Activated naive CD8-positive, alpha-beta T cell treated with anti-CD3 and anti-CD28 coated beads for 36 hours (primary cell): Measurements from ENCODE around the gene PFDN1. TPM values are rescaled to one million over a fixed set of nuclear protein-coding genes. Genes with fewer than 3 reads are reported as not detected.

ENCODE experiments used
- DNase-seq: peaks from one replicate; pipeline ENCODE4 v3.0.0; 2021
- H3K27ac Mint-ChIP-seq: one replicate; pipeline ENCODE4 v1.8.0; 2022; ENCODE audit warnings: mild to moderate bottlenecking, moderate library complexity, mixed read lengths
- H3K27me3 Mint-ChIP-seq: one replicate; pipeline ENCODE4 v1.8.0; 2022; ENCODE audit warnings: mild to moderate bottlenecking, mixed read lengths
- H3K36me3 Mint-ChIP-seq: one replicate; pipeline ENCODE4 v1.8.0; 2021; ENCODE audit warnings: mild to moderate bottlenecking, mixed read lengths
- H3K4me1 Mint-ChIP-seq: one replicate; pipeline ENCODE4 v1.8.0; 2021; ENCODE audit warnings: mixed read lengths
- H3K4me3 Mint-ChIP-seq: one replicate; pipeline ENCODE4 v1.8.0; 2022; ENCODE audit warnings: mild to moderate bottlenecking, moderate library complexity, mixed read lengths
- H3K9me3 Mint-ChIP-seq: one replicate; pipeline ENCODE4 v1.8.0; 2022; ENCODE audit warnings: mixed read lengths
- total RNA-seq, 2 experiments: library from RNA; stranded (reverse); gene quantifications; one replicate each; pipeline ENCODE4 v1.2.3, GENCODE V29; 2021

Gene PFDN1
- total RNA-seq, 2 experiments from 2014 or later = 64.0 to 68.5 TPM

GRCh38 chr5:140339636-140340035 is 36.7 kb upstream of the PFDN1 start:
- Mint-ChIP-seq H3K4me1 (peaks cover 37% of the 10 kb centered on the region), H3K4me3 (no peak overlapping the region), H3K27me3 (no peaks in the 10 kb centered on the region), H3K9me3 (peaks cover 2% of the 10 kb centered on the region), H3K27ac (no peak overlapping the region), H3K36me3 (peaks cover 26% of the 10 kb centered on the region)
- DNase-seq = no peak

DNA sequence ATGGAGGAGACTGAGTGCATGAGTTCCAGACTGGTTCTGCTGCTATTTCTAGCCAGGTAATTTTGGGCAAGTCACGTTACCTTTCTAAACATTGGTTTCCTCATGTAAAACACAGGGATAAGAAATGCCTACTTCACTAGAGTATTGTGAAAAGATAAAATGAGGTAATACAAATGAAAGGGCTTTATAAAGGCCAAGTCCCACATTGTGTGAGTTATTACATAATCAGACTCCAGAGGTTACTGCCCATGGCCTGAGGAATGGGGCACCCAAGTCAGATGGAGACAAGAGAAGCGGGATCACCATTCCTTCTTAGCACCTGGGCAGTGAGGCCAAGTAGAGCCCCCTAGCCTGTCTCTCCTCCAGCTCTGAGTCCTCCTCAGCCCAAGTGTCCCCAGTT is 36.0 kb upstream of the PFDN1 start:
- Mint-ChIP-seq H3K36me3 (peaks cover 27% of the 10 kb centered on the region), H3K9me3 (peaks cover 2% of the 10 kb centered on the region), H3K4me3 (no peak overlapping the region), H3K27me3 (no peaks in the 10 kb centered on the region), H3K27ac (no peak overlapping the region), H3K4me1 (peaks cover 30% of the 10 kb centered on the region)
- DNase-seq = no peak

DNA sequence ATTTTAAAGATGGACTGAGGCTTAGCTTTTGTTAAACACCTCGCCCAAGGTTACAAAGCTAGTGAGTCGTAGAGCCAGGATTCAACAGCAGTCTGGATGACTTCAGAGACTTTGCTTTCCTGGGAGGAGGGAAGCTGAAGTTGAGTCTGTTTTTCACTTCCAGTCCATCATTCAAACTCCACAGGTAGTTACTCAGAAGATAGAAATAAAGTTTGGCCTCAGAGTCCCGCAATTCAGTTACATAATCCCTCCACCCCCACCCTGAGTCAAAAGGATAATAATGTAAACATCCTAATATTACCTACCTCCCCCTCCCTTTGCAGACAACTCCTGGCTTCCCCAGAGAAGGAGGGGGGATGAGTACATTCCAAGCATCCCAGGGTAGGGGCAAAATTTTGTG is 35.4 kb upstream of the PFDN1 start:
- H3K9me3 Mint-ChIP-seq = peaks cover 2% of the 10 kb centered on the region
- DNase-seq = no peak
- peaks cover 26% of the 10 kb centered on the region for H3K4me1 Mint-ChIP-seq
- no peaks in the 10 kb centered on the region for H3K27me3 Mint-ChIP-seq
- H3K27ac Mint-ChIP-seq = no peak overlapping the region
- no peak overlapping the region for H3K4me3 Mint-ChIP-seq
- H3K36me3 Mint-ChIP-seq = peaks cover 27% of the 10 kb centered on the region

- Mint-ChIP-seq H3K4me1 (peaks cover 22% of the 10 kb centered on the region), H3K27me3 (no peaks in the 10 kb centered on the region), H3K4me3 (no peak overlapping the region), H3K27ac (no peak overlapping the region), H3K36me3 (peaks cover 27% of the 10 kb centered on the region), H3K9me3 (peaks cover 2% of the 10 kb centered on the region)
- no peak for DNase-seq
Measured at GRCh38 chr5:140337880-140338279, 35.0 kb upstream of the PFDN1 start.

GRCh38 chr5:140336388-140336787 is 33.5 kb upstream of the PFDN1 start:
- Mint-ChIP-seq H3K36me3 (peaks cover 15% of the 10 kb centered on the region), H3K9me3 (no peaks in the 10 kb centered on the region), H3K4me3 (no peak overlapping the region), H3K27me3 (no peaks in the 10 kb centered on the region), H3K4me1 (peaks cover 9% of the 10 kb centered on the region), H3K27ac (no peak overlapping the region)
- DNase-seq = no peak

- H3K4me1 Mint-ChIP-seq = no peaks in the 10 kb centered on the region
- no peaks in the 10 kb centered on the region for H3K9me3 Mint-ChIP-seq
- DNase-seq = no peak
- no peaks in the 10 kb centered on the region for H3K27me3 Mint-ChIP-seq
- H3K4me3 Mint-ChIP-seq = no peak overlapping the region
- no peak overlapping the region for H3K27ac Mint-ChIP-seq
- H3K36me3 Mint-ChIP-seq = peaks cover 5% of the 10 kb centered on the region
Measured at GRCh38 chr5:140331638-140332037, 28.7 kb upstream of the PFDN1 start.

GRCh38 chr5:140329739-140330481 is 27.0 kb upstream of the PFDN1 start:
- Mint-ChIP-seq H3K36me3 (peaks cover 4% of the 10 kb centered on the region), H3K27me3 (no peaks in the 10 kb centered on the region), H3K4me1 (peaks cover 2% of the 10 kb centered on the region), H3K4me3 (no peak overlapping the region), H3K27ac (no peak overlapping the region), H3K9me3 (no peaks in the 10 kb centered on the region)
- DNase-seq = no peak

GRCh38 chr5:140328036-140328764 is 25.3 kb upstream of the PFDN1 start:
- no peaks in the 10 kb centered on the region for H3K36me3 Mint-ChIP-seq
- DNase-seq = no peak
- no peak overlapping the region for H3K27ac Mint-ChIP-seq
- H3K27me3 Mint-ChIP-seq = no peaks in the 10 kb centered on the region
- H3K4me3 Mint-ChIP-seq = no peak overlapping the region
- H3K4me1 Mint-ChIP-seq = peaks cover 6% of the 10 kb centered on the region
- H3K9me3 Mint-ChIP-seq = no peaks in the 10 kb centered on the region

- Mint-ChIP-seq H3K9me3 (no peaks in the 10 kb centered on the region), H3K27ac (no peak overlapping the region), H3K27me3 (no peaks in the 10 kb centered on the region), H3K36me3 (no peaks in the 10 kb centered on the region), H3K4me1 (peaks cover 6% of the 10 kb centered on the region), H3K4me3 (no peak overlapping the region)
- no peak for DNase-seq
Measured at GRCh38 chr5:140327589-140327988, 24.7 kb upstream of the PFDN1 start.

GRCh38 chr5:140325486-140325885 is 22.6 kb upstream of the PFDN1 start:
- H3K27ac Mint-ChIP-seq = no peak overlapping the region
- H3K36me3 Mint-ChIP-seq = peaks cover 1% of the 10 kb centered on the region
- no peak for DNase-seq
- no peaks in the 10 kb centered on the region for H3K27me3 Mint-ChIP-seq
- no peak overlapping the region for H3K4me3 Mint-ChIP-seq
- peaks cover 6% of the 10 kb centered on the region for H3K4me1 Mint-ChIP-seq
- no peaks in the 10 kb centered on the region for H3K9me3 Mint-ChIP-seq

DNA sequence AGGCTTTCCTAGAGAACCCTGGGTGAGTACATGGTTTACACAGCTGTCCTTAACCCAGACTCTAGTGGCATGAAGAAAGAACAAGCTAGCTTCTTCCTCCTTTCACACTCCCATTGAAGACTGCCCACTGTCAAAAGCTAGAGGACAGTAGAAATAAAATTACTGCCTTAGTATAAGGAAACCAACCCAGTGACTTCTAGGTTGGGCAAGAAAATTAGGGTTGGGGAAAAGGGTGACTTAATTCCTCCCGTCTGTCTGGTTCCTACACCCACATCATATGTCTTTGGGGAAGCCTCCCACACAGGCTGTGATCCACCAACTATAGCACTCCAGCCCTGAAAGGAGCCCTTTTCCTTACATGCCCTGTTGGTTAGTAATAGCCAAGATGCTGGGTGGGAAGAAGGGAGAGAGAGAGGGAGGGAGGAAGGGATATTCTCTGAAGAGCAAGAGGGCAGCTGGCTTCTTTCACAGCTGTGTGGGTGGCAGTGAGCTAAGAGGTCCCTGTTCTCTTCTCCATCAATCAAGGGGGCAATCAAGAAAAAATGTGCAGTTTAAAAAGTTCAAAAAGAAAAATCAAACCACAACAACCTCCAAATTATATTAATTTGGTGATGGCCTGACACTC is 21.8 kb upstream of the PFDN1 start:
- peaks cover 1% of the 10 kb centered on the region for H3K36me3 Mint-ChIP-seq
- peaks cover 6% of the 10 kb centered on the region for H3K4me1 Mint-ChIP-seq
- H3K9me3 Mint-ChIP-seq = no peaks in the 10 kb centered on the region
- H3K27me3 Mint-ChIP-seq = no peaks in the 10 kb centered on the region
- no peak for DNase-seq
- H3K4me3 Mint-ChIP-seq = no peak overlapping the region
- no peak overlapping the region for H3K27ac Mint-ChIP-seq

DNA sequence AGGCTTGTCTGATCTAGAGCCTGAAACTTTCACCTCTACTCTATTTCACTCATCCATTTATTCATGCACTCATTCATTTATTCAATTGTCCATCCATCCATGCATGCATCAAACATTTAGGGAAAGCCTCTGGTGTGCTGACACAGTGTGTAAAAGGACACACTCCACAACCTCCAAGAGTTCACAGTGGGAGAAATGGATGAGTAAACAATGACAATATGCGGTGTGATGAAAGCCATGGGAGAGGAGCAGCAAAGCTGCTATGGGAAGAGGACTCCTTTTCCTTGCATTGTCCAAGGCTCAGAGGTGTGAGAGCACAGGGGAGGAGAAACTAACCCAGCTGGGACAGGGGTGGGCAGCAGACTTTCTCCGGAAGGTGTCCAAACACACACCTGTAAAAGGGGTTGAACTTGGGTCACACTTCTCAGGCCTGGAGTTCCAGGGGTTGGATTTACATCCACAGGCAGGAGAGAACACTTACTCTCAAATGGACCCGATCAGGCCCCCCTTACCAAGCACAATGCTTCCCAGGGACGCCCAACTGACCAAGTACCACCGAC is 21.2 kb upstream of the PFDN1 start:
- no peaks in the 10 kb centered on the region for H3K9me3 Mint-ChIP-seq
- H3K27me3 Mint-ChIP-seq = no peaks in the 10 kb centered on the region
- no peak for DNase-seq
- H3K4me1 Mint-ChIP-seq = peaks cover 6% of the 10 kb centered on the region
- H3K36me3 Mint-ChIP-seq = peaks cover 1% of the 10 kb centered on the region
- H3K4me3 Mint-ChIP-seq = no peak overlapping the region
- no peak overlapping the region for H3K27ac Mint-ChIP-seq

DNA sequence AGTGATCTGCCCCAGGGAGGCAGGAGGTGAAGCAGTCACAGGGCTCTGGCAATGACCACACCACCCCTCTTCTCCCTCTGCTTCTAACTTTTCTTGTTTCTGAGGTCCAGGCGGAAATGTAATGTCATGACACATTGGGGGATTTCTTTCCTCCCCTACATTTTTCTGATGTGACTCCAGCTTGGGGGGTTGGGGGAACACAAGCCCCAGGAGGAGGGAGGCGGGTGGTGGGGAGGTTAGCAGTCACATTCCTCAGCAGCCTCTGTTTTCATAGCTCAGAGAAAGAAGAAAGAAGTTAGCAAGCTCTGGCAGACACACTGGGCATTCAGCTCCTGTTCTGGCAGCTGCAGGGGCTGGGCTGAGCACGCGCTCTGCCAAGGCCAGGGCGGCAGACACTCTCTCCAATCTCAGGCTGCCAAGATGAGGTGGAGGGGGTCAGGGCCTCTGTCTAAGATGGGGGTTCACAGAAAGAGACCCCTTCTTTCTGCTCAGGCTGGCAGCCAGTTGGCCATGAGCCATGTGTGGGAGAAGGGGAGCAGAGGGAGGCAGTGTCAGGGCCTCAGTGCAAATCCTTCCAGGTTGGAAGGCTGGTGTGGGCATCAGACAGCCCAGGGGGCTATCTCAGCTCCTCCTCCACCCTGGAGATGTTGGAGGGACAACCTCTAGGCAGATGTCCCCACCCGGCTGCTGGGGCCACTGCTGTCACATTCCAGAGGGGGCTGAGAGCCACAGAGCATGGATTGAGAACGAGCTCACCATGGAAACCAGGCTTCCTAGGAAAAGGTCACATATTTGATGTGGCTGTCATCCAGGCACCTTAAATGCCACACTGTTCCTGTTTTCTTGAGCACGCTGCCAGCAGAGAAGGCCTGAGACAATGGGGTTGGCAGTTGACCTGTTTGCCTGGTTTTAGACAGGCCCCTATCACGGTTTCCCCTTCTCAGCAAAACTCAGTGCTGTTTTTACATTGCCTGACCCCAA is 20.1 kb upstream of the PFDN1 start:
- H3K27me3 Mint-ChIP-seq = no peaks in the 10 kb centered on the region
- no peaks in the 10 kb centered on the region for H3K9me3 Mint-ChIP-seq
- no peak overlapping the region for H3K4me3 Mint-ChIP-seq
- peaks cover 1% of the 10 kb centered on the region for H3K36me3 Mint-ChIP-seq
- DNase-seq = no peak
- no peak overlapping the region for H3K27ac Mint-ChIP-seq
- peaks cover 6% of the 10 kb centered on the region for H3K4me1 Mint-ChIP-seq

- Mint-ChIP-seq H3K36me3 (peaks cover 1% of the 10 kb centered on the region), H3K4me1 (peaks cover 6% of the 10 kb centered on the region), H3K27me3 (no peaks in the 10 kb centered on the region), H3K9me3 (no peaks in the 10 kb centered on the region), H3K27ac (no peak overlapping the region), H3K4me3 (no peak overlapping the region)
- no peak for DNase-seq
Measured at GRCh38 chr5:140321796-140322195, 18.9 kb upstream of the PFDN1 start.
